BE2C (cell line): ENCODE data around the gene GNAQ.

Experiments used
- DNase-seq: peaks from one replicate; pipeline ENCODE4 v3.0.0-alpha.2; 2020
- H3K27me3 ChIP-seq: fragments of 250-450 bp; sonication (Bioruptor Pico); 2 replicates; pipeline ENCODE4 v1.5.1; 2020; ENCODE audit warnings: mild to moderate bottlenecking
- H3K36me3 ChIP-seq: fragments of 250-450 bp; sonication (Bioruptor Pico); 2 replicates; pipeline ENCODE4 v1.5.1; 2020; ENCODE audit warnings: mild to moderate bottlenecking
- H3K4me1 ChIP-seq: fragments of 250-450 bp; sonication (Bioruptor Pico); 2 replicates; pipeline ENCODE4 v1.5.1; 2020
- H3K4me3 ChIP-seq: 2 replicates; pipeline ENCODE4 v1.5.1; 2011; ENCODE audit warnings: low read depth, low read length
- H3K9me3 ChIP-seq: fragments of 250-450 bp; sonication (Bioruptor Pico); 2 replicates; pipeline ENCODE4 v1.5.1; 2020
- CTCF ChIP-seq: IDR thresholded peaks from 2 replicates; pipeline ENCODE4 v1.5.1; 2012; ENCODE audit warnings: mild to moderate bottlenecking, low read depth, low read length

The GNAQ gene

GRCh38 chr9:78003730-78004129 lies 27.9 kb downstream of the GNAQ start:
- H3K27me3 ChIP-seq = no peaks in the 10 kb centered on the region
- H3K9me3 ChIP-seq = no peaks in the 10 kb centered on the region
- H3K4me1 ChIP-seq = peaks cover 19% of the 10 kb centered on the region; the same call in 1 of the 2 replicates
- H3K36me3 ChIP-seq = no peaks in the 10 kb centered on the region
- H3K4me3 ChIP-seq = no peak overlapping the region
- DNase-seq = no peak
- no peak for TF ChIP-seq CTCF

GRCh38 chr9:78001946-78002731 lies 29.5 kb downstream of the GNAQ start:
- H3K4me1 ChIP-seq = peaks cover 24% of the 10 kb centered on the region
- peak; percentile 55 for DNase-seq
- TF ChIP-seq CTCF = no peak

GRCh38 chr9:78000221-78000620 lies 31.4 kb downstream of the GNAQ start:
- no peak for TF ChIP-seq CTCF
- Histone ChIP-seq H3K4me3 (no peak overlapping the region), H3K9me3 (no peaks in the 10 kb centered on the region), H3K4me1 (peaks cover 26% of the 10 kb centered on the region), H3K27me3 (no peaks in the 10 kb centered on the region), H3K36me3 (no peaks in the 10 kb centered on the region)
- DNase-seq = no peak

More at GRCh38 chr9:78001946-78002731, 29.5 kb downstream of the GNAQ start:
- Histone ChIP-seq H3K9me3 (no peaks in the 10 kb centered on the region), H3K36me3 (no peaks in the 10 kb centered on the region), H3K4me3 (no peak overlapping the region), H3K27me3 (no peaks in the 10 kb centered on the region)

- no peak for TF ChIP-seq CTCF
- peaks cover 26% of the 10 kb centered on the region for H3K4me1 ChIP-seq
These were observed 32.4 kb downstream of the GNAQ start for GRCh38 chr9:77999231-77999631.

GRCh38 chr9:77997611-77998284 lies 33.9 kb downstream of the GNAQ start:
- TF ChIP-seq CTCF = no peak
- Histone ChIP-seq H3K9me3 (no peaks in the 10 kb centered on the region), H3K36me3 (no peaks in the 10 kb centered on the region), H3K27me3 (no peaks in the 10 kb centered on the region), H3K4me3 (peak overlapping the region; percentile 5), H3K4me1 (peaks cover 26% of the 10 kb centered on the region)
- DNase-seq = peak; percentile 88

More at GRCh38 chr9:77999231-77999631, 32.4 kb downstream of the GNAQ start:
- DNase-seq = no peak
- Histone ChIP-seq H3K27me3 (no peaks in the 10 kb centered on the region), H3K36me3 (no peaks in the 10 kb centered on the region), H3K4me3 (no peak overlapping the region), H3K9me3 (no peaks in the 10 kb centered on the region)

GRCh38 chr9:77996696-77997095 lies 34.9 kb downstream of the GNAQ start:
- H3K4me3 ChIP-seq = no peak overlapping the region
- H3K36me3 ChIP-seq = peaks cover 4% of the 10 kb centered on the region
- TF ChIP-seq CTCF = no peak
- no peaks in the 10 kb centered on the region for H3K9me3 ChIP-seq
- peaks cover 19% of the 10 kb centered on the region for H3K4me1 ChIP-seq
- DNase-seq = no peak
- no peaks in the 10 kb centered on the region for H3K27me3 ChIP-seq
